ENCODE data around the gene SLC44A2. TPM values are rescaled to one million over a fixed set of nuclear protein-coding genes. Genes with fewer than 3 reads are reported as not detected.

The SLC44A2 gene
- total and polyA plus RNA-seq, 2 of the 13 experiments (the other 11 are each of a cell fraction or from before 2014, with no cell fraction given), result 2.4 to 5.6 TPM

- TF ChIP-seq, protein P1, sequence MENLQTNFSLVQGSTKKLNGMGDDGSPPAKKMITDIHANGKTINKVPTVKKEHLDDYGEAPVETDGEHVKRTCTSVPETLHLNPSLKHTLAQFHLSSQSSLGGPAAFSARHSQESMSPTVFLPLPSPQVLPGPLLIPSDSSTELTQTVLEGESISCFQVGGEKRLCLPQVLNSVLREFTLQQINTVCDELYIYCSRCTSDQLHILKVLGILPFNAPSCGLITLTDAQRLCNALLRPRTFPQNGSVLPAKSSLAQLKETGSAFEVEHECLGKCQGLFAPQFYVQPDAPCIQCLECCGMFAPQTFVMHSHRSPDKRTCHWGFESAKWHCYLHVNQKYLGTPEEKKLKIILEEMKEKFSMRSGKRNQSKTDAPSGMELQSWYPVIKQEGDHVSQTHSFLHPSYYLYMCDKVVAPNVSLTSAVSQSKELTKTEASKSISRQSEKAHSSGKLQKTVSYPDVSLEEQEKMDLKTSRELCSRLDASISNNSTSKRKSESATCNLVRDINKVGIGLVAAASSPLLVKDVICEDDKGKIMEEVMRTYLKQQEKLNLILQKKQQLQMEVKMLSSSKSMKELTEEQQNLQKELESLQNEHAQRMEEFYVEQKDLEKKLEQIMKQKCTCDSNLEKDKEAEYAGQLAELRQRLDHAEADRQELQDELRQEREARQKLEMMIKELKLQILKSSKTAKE (CRISPR knock-in tag; IDR thresholded peaks at IDR 0.05; ENCODE audit: borderline replicate concordance), result no peak
- TF ChIP-seq MEIS1 (CRISPR knock-in tag; IDR thresholded peaks at IDR 0.05; ENCODE audit: borderline replicate concordance) (peak; percentile 90; the same call in 1 of the 2 replicates), ZFP82 (CRISPR knock-in tag; IDR thresholded peaks at IDR 0.05; ENCODE audit: borderline replicate concordance) (peak; percentile 57; the same call in 1 of the 2 replicates), ZNF605 (CRISPR knock-in tag; IDR thresholded peaks at IDR 0.05) (peak; percentile 98), ZNF7 (CRISPR knock-in tag; IDR thresholded peaks at IDR 0.05) (no peak), ZNF570 (CRISPR knock-in tag; IDR thresholded peaks at IDR 0.05; ENCODE audit: borderline replicate concordance) (no peak), HNF4G (IDR thresholded peaks at IDR 0.05; ENCODE audit: borderline replicate concordance, low read depth, low read length) (0 out of 2 replicates have a peak, but pooled peaks have one; percentile 6), HNF4G (CRISPR knock-in tag; IDR thresholded peaks at IDR 0.05; ENCODE audit: borderline replicate concordance, low read depth) (0 out of 2 replicates have a peak, but pooled peaks have one; percentile 1), PHF8 (CRISPR knock-in tag; IDR thresholded peaks at IDR 0.05) (peak; percentile 77), HDAC6 (IDR thresholded peaks at IDR 0.05; ENCODE audit: low read depth, low read length) (no peak), SP5 (CRISPR knock-in tag; IDR thresholded peaks at IDR 0.05; ENCODE audit: borderline replicate concordance, low read depth) (peak; percentile 32; the same call in 1 of the 2 replicates), ZNF839 (CRISPR knock-in tag; IDR thresholded peaks at IDR 0.05; ENCODE audit: borderline replicate concordance) (peak; percentile 53; the same call in 1 of the 2 replicates), ERF (CRISPR knock-in tag; IDR thresholded peaks at IDR 0.05) (peak; percentile 92), ZNF652 (CRISPR knock-in tag; IDR thresholded peaks at IDR 0.05; ENCODE audit: borderline replicate concordance, low read depth) (no peak), XBP1 (CRISPR knock-in tag; IDR thresholded peaks at IDR 0.05) (no peak), SALL2 (CRISPR knock-in tag; IDR thresholded peaks at IDR 0.05) (peak; percentile 89), HNRNPLL (IDR thresholded peaks at IDR 0.05; ENCODE audit: low read depth, low read length, poor library complexity, severe bottlenecking) (peak; percentile 94), HMG20A (CRISPR knock-in tag; IDR thresholded peaks at IDR 0.05; ENCODE audit: borderline replicate concordance) (no peak; the same call in 1 of the 2 replicates), NR2F2 (IDR thresholded peaks at IDR 0.05; ENCODE audit: borderline replicate concordance, low read depth) (no peak)
- TF ChIP-seq, protein P2, sequence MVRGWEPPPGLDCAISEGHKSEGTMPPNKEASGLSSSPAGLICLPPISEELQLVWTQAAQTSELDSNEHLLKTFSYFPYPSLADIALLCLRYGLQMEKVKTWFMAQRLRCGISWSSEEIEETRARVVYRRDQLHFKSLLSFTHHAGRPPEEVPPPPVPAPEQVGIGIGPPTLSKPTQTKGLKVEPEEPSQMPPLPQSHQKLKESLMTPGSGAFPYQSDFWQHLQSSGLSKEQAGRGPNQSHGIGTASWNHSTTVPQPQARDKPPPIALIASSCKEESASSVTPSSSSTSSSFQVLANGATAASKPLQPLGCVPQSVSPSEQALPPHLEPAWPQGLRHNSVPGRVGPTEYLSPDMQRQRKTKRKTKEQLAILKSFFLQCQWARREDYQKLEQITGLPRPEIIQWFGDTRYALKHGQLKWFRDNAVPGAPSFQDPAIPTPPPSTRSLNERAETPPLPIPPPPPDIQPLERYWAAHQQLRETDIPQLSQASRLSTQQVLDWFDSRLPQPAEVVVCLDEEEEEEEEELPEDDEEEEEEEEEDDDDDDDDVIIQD (CRISPR knock-in tag; IDR thresholded peaks at IDR 0.05; ENCODE audit: low read depth), result peak; percentile 44; the same call in 1 of the 2 replicates
- TF ChIP-seq, protein P3, sequence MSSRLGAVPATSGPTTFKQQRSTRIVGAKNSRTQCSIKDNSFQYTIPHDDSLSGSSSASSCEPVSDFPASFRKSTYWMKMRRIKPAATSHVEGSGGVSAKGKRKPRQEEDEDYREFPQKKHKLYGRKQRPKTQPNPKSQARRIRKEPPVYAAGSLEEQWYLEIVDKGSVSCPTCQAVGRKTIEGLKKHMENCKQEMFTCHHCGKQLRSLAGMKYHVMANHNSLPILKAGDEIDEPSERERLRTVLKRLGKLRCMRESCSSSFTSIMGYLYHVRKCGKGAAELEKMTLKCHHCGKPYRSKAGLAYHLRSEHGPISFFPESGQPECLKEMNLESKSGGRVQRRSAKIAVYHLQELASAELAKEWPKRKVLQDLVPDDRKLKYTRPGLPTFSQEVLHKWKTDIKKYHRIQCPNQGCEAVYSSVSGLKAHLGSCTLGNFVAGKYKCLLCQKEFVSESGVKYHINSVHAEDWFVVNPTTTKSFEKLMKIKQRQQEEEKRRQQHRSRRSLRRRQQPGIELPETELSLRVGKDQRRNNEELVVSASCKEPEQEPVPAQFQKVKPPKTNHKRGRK (CRISPR knock-in tag; IDR thresholded peaks at IDR 0.05), result no peak
- TF ChIP-seq, protein P4, sequence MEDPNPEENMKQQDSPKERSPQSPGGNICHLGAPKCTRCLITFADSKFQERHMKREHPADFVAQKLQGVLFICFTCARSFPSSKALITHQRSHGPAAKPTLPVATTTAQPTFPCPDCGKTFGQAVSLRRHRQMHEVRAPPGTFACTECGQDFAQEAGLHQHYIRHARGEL (CRISPR knock-in tag; IDR thresholded peaks at IDR 0.05), result peak; percentile 89
- TF ChIP-seq, protein P5, sequence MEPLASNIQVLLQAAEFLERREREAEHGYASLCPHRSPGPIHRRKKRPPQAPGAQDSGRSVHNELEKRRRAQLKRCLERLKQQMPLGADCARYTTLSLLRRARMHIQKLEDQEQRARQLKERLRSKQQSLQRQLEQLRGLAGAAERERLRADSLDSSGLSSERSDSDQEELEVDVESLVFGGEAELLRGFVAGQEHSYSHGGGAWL (CRISPR knock-in tag; IDR thresholded peaks at IDR 0.05), result peak; percentile 77
These were observed 28.6 kb downstream of the SLC44A2 start, which contains the start of gene ILF3 (continued) for GRCh38 chr19:10653732-10654609.

Data from HepG2 (cell line).